SK-N-DZ (cell line): ENCODE measurements around the gene GLB1L3. TPM values are rescaled to one million over a fixed set of nuclear protein-coding genes. Genes with fewer than 3 reads are reported as not detected.

Source experiments
- DNase-seq: peaks from one replicate; pipeline ENCODE4 v3.0.0-alpha.2; 2015; ENCODE audit warnings: low spot score
- polyA plus RNA-seq, 2 experiments: library from polyadenylated mRNA; depleted of rRNA; stranded (reverse); fragments of >200 nt; gene quantifications; 2 replicates each; pipeline ENCODE4 v1.2.3, GENCODE V29; 2014

Gene GLB1L3, protein sequence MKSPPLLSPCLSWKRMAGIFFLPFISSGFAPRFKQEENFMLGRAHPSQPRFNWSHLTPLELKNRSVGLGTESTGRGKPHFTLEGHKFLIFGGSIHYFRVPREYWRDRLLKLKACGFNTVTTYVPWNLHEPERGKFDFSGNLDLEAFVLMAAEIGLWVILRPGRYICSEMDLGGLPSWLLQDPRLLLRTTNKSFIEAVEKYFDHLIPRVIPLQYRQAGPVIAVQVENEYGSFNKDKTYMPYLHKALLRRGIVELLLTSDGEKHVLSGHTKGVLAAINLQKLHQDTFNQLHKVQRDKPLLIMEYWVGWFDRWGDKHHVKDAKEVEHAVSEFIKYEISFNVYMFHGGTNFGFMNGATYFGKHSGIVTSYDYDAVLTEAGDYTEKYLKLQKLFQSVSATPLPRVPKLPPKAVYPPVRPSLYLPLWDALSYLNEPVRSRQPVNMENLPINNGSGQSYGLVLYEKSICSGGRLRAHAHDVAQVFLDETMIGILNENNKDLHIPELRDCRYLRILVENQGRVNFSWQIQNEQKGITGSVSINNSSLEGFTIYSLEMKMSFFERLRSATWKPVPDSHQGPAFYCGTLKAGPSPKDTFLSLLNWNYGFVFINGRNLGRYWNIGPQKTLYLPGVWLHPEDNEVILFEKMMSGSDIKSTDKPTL
- 1.6 and 3.7 TPM in 2 replicates for polyA plus RNA-seq (2014; cell fraction: cytosol; rRNA removed)
- 3.9 and 12.9 TPM in 2 replicates for polyA plus RNA-seq (2014; cell fraction: nucleus; rRNA removed)

DNA sequence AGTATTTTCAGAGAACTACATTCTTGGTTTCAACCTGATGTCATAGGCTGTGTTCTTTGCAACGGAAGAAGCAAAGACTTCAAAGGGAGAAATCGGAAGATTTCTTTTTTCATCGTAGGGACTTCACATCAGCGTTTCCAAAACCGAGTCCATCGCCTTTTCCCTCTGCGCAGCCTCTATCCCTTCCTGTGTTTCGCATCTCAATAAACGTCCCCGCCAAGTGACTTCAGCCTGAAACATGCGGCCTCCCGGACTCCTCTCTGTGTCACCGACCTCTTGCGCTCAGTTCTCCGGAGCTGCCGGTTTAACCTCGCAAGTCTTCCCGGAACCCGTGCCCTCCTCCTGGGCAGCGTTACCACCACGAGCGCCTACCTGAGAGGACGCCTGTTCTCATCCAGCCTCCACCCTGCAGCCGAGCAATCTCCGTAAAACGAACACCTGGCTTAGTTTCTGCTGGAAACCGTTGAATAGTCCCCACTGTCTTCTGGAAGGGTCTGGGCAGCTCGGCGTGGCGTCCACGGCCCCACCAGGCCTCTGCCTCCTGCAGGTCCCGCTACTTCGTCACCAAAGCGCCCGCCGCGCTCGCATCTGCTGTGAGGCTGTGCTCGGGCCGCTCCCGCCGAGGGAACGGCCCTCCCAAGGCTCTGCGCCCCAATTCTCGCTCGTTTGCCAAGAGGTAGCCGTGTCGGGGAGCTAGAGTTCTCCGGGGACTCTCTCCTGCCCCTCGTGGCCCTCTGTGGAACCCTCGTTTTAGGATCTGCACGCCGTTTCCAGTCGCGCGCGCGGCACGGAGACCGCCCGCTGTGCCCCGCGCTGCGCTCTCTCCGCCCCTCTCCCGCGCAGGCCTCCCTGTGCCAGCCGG lies at the start of gene GLB1L3:
Gene GLB1L3, plus strand, starts transcription at position 846 of the 862 bp plus-strand sequence. CDS start 362 bp downstream, outside the sequence.
- peak; percentile 42 for DNase-seq

DNA sequence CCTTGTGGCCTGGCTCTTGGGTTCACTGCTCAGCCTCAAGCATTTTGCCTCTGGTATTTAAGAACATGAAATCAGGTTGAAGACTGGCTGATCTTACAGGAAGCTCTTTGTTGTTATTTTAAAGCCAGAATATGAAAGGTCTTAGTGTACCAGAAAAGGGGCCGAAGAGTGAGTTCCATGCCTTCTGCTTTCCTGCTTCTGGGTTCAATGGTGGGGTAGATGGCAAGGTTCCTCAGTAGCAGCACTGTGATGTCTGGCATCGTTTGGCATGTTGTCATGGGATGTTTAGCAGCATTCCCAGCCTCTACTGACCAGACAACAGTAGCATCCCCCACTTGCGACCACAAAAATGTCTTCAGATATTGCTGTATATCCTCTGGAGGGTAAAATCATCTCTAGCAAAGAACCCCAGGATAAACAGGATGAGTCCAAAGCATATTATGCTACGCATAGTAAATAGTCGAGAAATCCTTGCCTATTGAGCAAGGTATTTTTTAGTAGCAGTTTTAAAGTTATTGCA lies 49.3 kb upstream of the GLB1L3 start:
- no peak for DNase-seq

DNA sequence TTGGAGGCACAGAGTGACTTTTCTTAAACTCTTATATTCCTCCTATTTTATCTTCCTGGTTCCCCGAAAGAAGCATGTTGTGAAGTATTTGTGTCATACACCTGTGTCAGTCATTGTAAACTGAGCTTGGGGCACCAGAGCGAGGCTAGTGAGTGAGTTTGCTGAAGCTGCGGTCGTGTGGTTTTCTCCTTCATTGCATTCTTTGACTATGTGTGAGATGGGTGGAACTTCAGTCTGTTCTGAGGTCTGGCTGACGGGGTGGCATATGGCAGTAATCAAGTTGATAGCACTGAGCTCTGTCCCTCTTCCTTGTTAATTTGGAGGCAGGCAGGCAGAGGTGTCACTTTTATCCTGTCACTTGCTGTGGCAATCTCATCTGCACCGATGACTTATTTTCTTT lies 47.6 kb upstream of the GLB1L3 start:
- DNase-seq = no peak

DNA sequence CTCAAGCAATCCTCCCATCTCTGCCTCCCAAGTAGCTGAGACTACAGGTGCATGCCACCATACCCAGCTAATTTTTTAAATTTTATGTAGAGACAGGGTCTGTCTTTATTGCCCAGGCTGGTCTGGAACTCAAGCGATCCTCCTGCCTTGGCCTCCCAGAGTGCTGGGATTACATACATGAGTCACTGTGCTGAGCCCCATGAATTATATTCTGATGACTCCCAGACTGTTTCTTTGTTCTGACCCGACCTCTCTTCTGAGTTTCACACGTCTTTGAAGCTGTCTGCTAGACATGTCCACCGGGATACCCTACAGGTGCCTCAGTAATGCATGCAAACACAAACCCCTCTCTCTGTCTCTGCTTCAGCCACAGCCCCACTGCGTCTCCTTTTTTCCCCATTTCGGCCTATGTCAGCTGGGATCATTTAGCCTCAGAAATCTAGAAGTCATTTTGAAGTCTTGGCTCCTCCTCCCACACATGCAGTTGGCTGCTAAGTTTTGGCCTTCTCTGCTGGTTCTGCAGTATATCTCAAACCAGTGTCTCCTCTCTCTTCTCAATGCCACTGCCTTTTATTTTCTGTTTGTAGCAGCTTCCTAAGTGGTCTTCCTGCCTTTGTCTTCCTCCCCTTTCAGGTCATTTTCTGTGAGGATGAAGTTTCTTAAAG lies 46.9 kb upstream of the GLB1L3 start:
- no peak for DNase-seq

DNA sequence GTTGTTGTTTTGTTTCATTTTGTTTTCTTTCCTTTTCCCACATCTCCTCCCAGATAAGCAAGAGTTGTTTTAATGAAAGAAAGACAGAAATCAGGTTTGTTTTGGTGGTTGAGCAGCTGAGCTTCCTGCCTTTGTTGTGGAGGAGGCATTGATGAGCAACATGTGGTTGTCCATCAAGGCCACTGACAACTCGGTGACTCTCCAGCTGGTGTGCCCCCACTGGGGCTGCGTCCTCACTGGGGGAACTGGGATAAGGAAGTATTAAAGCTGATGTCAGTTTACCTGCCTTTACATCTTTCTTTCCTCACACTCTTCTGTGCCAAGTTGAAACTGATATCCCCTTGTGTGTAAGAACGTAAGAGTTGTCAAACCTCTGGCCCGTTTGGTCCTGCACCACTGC lies 45.8 kb upstream of the GLB1L3 start:
- no peak for DNase-seq

DNA sequence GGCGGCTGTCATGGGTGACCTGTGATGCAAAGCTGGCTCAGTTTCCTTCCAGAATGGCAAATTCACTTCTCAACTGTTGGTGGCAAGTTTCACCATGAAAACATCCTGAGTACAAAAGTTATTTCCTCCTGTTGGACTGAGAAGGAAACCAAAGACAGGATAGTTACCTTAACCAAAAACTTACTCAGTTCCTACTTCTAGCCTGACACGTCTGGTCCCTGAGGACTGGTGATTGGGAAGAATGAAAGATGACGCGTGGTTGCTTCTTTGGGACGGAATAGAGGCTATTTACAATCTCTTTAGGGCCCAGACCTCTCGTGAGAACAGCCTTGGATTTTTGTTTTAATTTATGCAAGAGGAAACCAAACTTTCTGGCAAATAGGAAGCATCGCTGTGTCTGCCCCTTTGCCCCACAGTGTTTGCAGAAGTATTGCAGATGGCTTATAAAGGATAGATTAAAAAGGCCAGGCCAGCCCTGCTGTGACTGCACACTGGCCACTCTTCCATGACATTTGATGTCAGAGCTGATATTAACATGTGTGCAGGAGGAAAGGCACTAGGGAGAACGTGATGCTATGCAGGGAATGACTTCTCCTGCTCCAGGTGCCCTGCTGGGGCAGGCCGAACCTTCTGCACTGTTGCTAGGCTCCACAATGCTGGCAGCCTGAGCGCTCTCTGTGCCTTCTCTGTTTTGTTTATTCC lies 44.1 kb upstream of the GLB1L3 start:
- DNase-seq = no peak

DNA sequence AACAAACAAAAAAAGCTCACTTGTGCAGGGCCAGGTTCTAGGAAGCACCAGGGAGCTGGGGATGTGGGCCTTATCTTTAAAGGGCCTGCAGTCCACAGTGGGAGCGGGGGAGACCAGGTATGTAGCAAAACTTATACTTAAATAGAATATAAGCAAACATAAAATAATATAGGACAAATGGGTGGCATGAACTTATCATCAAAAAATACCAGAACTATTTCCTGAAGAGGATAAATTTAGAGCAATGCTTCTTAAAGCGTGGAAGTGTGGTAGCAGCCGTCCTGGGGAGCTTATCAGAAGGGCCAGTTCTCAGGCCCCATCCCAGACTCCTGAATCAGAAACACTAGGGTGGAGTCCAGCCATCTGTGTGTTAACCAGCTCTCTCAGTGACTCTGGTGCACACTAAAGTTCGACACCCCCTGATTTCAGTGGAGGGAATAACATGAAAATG lies 42.4 kb upstream of the GLB1L3 start:
- DNase-seq = no peak

DNA sequence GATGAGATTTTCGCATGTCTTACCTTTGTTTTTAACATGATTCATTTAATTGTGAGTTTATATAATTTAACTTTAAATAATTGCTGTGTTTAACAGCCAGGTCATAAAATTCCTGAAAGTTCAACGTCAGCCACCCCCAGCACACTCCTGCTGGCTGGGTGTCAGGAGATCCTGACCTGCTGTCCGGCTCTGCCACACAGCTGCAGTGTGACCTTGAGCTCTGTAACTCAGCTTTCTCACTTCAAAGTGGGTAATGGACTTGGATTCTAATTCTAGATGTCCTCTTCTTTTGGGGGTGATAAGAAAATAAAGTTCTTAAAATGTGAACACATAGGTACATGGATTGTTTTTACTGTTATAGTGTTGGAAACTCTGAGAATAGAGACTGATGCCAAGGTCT lies 40.8 kb upstream of the GLB1L3 start:
- no peak for DNase-seq

DNA sequence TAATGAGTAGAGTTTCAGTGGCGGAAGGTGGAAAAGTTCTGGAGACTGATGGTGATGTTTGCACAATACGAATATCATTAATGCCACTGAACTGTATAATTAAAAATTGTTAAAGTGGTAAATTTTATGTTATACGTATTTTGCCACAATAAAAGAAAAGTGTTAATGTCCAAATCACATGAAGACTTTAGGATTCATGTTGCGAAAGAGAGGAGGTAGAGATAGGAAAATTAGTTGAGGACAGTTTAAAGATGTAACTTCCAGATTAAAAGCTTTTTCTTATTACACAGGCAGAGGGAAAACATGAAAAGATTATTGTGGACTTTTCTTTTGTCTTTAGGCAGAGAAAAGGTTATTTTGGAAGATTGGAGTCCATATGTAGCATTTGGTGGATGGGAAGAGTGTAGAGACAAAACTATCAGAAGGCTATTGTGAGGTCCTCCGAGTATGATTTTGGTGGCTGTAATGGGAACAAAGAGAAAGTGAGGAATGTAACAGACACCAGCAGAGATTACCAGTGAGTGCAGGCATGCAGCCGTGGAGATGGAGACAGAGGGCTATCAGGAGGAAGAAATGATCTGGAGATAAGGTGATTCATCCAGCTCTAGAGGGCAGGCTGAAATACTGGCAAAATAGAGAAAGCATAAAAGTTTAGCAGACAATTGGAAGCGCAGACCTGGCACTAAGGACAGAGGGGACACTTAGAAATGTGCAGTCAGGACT lies 39.2 kb upstream of the GLB1L3 start:
- no peak for DNase-seq

DNA sequence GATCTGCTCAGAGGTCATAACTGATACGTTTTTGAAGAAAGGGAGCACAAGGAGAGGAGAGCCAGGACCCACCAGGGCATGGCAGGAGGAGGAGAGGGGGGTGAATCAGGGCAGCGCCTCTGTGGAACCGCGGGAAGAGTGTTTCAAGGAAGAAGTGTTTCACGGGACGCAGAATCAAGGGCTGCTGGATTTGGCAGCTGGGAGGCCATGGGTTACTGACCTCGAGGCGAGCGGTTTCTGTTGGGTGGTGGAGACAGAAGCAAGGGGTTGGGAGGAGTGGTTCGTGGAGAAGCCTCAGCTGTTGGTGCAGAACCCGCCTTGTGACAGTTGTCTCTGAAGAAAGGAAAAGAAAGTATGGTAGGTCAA lies 38.6 kb upstream of the GLB1L3 start:
- no peak for DNase-seq

DNA sequence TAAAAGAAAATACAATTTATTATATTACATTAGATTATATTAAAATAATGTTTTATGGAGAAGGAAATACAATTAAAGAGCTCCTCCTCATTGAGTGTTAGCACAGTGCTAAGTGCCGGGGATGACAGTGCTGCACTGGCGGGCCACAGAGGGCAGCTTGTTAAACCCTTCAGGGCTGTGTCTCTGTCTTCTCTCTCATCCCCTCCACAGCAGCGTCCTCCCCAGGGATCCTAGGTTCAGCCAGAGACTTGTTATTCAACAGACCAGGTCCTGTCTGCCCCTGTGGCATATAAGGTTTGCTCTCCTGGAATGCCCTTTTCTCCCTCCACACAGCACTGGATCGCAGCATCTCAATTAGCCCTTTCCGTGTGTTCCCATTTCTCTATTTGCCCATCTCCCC lies 37.2 kb upstream of the GLB1L3 start:
- no peak for DNase-seq

DNA sequence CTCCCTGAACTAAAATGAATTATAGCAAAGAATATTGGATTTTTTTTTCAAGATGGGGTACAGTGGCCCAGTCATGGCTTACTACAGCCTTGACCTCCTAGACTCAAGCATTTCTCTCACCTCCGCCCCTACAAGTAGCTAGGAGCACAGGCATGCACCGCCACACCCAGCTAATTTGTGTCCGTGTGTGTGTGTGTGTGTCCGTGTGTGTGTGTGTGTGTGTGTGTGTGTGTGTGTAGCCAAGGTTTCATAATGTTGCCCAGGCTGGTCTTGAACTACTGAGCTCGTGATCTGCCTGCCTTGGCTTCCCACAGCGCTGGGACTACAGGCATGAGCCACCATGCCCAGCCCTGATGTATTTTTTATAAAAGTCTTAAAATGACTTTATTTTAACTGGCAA lies 35.6 kb upstream of the GLB1L3 start:
- no peak for DNase-seq

DNA sequence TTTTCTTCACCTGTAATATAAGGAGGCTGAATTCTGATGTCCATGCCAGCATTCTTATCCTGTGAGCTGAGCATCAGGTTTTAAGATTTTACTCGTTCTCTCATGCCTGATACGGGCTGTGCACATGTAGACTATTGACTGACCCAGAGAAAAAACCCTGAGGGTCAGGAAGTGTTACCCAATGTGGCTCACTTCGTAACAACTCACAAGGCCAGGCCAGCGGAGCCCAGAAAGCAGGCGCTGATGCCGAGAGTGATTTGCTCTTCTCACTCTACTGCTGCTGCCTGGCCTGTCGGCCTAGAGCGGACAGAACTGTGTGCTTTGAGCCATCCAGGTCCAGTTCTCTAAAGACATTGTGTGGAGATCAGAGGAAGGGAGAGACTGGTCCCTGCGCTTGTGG lies 33.8 kb upstream of the GLB1L3 start:
- DNase-seq = no peak

DNA sequence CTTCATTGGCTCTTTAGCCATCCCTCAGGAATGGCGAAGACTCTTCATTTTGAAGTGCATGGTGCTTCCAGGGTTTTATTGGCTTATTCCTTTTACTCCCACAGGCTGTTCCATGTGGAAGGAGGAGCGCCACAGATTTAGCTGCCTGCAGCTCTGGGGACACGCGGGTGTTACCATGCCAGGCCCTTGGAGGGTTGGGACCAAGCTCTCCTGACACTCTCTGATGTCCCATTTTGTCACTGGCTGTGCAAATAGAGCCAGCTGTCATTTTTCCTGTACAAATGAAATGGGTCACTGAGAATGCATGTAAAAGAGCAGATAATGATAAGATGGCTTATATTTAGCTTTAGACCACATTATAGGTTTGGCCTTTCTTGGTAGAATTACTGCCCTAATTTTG lies 32.3 kb upstream of the GLB1L3 start:
- no peak for DNase-seq

DNA sequence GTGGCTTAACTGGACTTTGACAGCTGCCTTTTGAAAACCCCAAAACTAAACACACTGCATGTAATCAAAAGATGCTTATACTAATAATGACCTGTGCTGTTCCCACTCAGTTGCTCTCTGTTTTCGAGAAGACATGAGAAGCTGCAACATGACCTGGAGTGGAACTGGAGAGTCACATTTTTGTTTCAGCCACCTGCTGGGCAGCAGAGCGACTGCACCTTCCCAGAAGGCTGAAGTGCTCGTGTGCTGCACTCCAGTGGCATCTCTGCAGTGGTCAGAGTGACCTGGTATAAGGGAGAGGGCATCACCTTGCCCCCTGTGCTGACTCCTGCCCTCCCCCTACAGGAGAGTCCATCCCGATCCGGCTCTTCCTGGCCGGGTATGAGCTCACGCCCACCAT lies 31.6 kb upstream of the GLB1L3 start:
- no peak for DNase-seq

DNA sequence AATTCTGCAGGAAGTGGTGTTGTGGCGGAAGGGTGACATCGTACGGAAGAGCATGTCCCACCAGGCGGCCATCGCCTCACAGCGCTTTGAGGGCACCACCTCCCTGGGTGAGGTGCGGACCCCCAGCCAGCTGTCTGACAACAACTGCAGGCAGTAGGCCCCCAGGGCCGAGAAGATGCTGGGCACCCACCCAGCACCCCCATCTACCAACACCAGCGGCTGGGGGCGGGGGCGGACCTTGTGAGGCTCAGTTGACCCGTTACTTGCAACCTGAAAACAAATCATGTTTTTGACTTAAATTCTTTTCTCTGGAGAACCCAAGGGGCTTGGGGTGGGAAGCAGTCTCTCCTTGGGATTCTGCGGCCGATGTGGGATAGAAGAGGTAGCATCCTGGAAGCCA lies 30.7 kb upstream of the GLB1L3 start:
- DNase-seq = no peak

DNA sequence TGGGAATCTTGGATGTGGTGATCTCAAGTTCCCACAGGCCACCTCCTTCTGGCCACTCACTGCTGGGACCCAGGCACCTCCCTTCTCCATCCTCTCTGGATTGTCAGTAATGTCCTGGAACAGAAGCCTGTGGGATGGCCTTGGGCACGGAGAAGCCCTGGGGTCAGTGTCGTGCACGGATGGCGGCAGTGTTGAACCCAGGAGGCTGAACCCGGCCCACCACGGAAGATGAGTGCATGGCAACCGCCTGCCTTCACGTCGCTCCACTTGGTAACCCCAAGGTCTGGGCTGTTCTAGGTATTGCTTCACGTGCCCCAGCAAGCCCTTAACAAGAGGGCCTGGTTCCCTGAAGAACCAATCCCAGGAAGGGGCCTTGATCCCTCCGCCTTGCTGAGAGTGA lies 30.1 kb upstream of the GLB1L3 start:
- no peak for DNase-seq

DNA sequence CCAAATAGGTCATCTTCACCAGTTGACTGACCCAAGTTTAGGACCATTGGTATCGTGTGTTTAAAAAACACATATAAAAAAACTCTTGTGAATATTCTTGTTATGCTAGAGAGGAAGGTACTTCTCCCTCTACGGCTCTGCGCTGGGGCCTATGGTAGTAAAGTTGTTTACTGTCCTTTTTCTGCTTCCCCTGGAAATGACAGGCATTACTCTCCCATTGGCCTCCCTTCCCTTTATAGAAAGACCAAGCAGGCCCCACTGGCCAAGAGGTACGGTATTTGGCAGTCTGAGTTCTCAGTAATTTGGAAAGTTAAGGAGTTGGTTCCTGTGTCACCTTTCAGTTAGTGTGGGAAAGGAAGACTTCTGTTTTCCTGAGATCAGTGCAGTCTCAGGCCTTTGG lies 29.5 kb upstream of the GLB1L3 start:
- DNase-seq = no peak

DNA sequence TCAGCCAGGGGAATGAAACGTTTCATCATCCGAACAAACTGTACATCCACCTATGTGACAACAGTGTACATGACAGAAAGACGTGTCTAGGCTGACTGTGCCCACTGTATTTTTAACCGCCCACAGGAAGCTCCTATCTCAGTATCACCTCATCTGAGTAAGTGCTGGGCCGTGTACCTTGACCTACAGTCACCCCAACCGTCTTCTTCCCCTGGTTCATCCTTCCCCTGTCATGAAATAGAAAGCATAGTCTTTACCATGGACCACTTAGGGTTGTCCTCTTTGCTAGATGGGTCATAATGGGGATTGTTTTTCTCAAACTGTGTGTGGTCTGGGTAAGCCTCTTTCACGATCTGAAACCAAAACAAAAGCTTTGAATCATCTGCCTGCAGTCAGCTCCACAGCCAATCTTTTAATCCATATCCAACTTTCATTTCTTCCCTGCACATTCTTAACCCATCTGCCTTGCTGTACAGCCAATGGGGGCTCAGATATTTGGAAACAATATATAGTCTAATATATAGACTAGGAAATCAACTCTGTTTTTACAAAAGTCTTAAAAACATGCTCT lies 27.2 kb upstream of the GLB1L3 start:
- no peak for DNase-seq

DNA sequence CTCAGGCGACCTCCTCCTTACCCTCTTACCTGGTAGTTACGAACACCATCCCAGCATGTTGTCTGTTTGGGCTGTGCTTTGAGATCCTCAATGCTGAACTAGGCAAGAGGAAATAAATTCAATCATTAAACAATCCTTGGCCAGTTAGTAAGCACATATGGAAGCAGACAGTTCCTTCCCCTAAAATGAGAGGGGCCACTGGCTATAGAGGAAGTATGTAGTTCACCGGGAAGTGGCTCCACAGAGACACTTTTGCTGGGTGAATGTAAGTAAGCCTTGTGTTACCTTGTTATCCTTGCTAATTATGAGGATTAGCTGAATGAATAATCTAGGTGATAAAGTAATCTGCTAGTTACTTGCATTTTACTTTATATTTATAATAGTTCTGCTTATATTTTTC lies 25.9 kb upstream of the GLB1L3 start:
- no peak for DNase-seq
